AML-193 (cell line): ENCODE data around the gene ZNF557.
"Not testable (repeated sequence)": the region's sequence is repeated elsewhere in the genome, so short reads cannot be mapped to it uniquely, and the experiment has no call there.

Experiments
- DNase-seq, 2 experiments: peaks; one replicate each; lab custom pipeline; 2025; lab: John Stamatoyannopoulos, UW

Gene ZNF557

GRCh38 chr19:7069042-7069903 lies at the start of gene ZNF557:
ZNF557 (plus strand) TSS chr19:7069703; CDS start chr19:7075075, 5,372 bp downstream.
- DNase-seq = peak; percentile 88 to 93

DNA sequence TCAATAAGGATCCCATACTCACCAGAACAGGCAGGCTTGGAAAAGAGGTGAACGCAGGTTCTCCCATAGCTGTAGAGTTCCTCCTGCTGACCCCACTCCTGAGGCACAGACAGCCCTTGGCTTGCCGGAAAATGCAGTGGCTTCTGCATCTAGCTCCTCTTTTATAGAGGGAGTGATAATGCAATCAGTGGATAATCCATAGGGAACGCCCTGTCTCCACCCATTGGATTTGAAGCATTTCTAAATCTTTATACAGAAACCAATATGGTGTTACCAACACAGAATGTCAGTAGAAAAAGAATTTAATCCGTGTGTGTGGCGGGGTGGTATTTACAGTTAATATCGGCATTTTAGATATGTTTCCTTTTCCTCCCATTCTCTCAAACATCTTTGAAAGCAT lies 48.2 kb upstream of the ZNF557 start, which contains the start of gene MBD3L2B:
Gene MBD3L2B (minus strand): TSS at position 101 of the 400 bp plus-strand sequence. CDS start 34 bp downstream, at position 67.
- DNase-seq = not testable (repeated sequence)

GRCh38 chr19:7028790-7029189 lies 40.7 kb upstream of the ZNF557 start:
- DNase-seq = not testable (repeated sequence)

GRCh38 chr19:7030278-7030677 lies 39.2 kb upstream of the ZNF557 start, which contains the start of gene MBD3L5:
MBD3L5 (plus strand) TSS chr19:7030578; CDS start chr19:7030612, 34 bp downstream.
- not testable (repeated sequence) for DNase-seq

- not testable (repeated sequence) for DNase-seq
Observed at GRCh38 chr19:7040079-7040478, 29.4 kb upstream of the ZNF557 start, which contains the start of gene MBD3L4. MBD3L4 (minus strand) TSS chr19:7040179; CDS start chr19:7040144, 35 bp downstream.

GRCh38 chr19:7041563-7041962 lies 27.9 kb upstream of the ZNF557 start:
- DNase-seq = not testable (repeated sequence)

- not testable (repeated sequence) for DNase-seq
Observed at GRCh38 chr19:7049021-7049420, 20.5 kb upstream of the ZNF557 start, which contains the start of gene MBD3L2. MBD3L2 (plus strand) TSS chr19:7049321; CDS start chr19:7049374, 53 bp downstream.

DNA sequence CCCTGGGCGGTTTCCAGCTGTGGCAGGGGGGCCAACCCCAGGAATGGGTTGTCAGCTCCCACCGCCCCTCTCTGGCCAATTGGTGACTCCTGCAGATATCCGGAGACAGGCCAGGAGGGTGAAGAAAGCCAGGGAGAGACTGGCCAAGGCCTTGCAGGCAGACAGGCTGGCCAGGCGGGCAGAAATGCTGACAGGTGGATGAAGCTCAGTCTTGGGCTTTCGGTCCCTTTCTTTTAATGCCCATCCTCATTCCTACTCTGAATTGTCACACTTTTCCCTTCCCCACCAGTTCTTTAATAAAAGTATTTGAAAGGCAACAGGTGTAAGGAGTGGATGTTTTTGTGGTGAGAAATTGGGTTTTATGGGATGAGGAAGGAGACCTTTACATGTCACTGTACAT lies 18.1 kb upstream of the ZNF557 start:
- DNase-seq = not testable (repeated sequence)

GRCh38 chr19:7052896-7053295 lies 16.6 kb upstream of the ZNF557 start:
- not testable (repeated sequence) for DNase-seq

DNA sequence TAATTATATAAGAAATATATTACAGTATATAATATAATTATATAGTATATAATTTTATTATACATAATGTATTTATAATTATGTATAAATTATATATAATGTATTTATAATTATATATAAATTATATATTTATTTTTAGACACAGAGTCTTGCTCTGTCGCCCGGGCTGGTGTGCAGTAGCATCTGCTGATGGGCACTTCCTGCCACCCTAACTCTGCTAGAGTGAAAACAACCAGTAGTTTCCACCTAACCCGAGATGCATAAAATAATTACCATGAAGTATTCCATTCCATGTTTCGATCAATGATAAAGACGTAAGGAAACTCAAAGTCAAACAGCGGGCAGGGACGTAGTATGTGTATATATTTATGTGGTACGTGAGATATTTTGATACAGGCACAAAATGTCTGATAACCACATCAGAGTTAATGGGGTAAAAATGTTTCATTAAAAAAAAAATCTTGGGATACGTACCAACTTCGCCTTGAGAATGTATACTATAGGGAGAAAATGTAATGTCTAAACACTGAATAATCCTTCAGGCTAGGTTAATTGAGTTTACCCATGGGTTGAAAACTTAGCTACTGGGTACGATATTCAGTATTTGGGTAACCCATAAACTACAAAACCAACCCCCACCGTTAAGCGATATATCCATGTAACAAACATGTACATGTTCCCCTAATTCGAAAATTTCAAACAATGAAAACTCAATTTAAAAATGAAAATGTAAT lies 14.7 kb upstream of the ZNF557 start:
- not testable (repeated sequence) for DNase-seq

GRCh38 chr19:7055679-7056078 lies 13.8 kb upstream of the ZNF557 start:
- DNase-seq = not testable (repeated sequence)

- not testable (repeated sequence) for DNase-seq
Observed at GRCh38 chr19:7056371-7056770, 13.1 kb upstream of the ZNF557 start.

DNA sequence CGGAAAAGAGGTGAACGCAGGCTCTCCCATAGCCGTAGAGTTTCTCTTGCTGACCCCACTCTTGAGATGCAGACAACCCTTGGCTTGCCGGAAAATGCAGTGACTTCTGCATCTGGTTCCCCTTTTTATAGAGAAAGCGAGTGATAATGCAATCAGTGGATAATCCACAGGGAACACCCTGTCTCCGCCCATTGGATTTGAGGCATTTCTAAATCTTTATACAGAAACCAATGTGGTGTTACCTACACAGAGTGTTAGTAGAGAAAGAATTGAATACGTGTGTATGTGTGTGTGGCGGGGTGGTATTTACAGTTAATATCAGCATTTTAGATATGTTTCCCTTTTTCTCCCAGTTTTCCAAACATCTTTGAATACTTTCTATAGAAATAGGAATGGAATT lies 10.9 kb upstream of the ZNF557 start, which contains the start of gene MBD3L3:
Gene MBD3L3 (minus strand): TSS at position 101 of the 400 bp plus-strand sequence. CDS start 71 bp downstream, at position 30.
- not testable (repeated sequence) for DNase-seq

DNA sequence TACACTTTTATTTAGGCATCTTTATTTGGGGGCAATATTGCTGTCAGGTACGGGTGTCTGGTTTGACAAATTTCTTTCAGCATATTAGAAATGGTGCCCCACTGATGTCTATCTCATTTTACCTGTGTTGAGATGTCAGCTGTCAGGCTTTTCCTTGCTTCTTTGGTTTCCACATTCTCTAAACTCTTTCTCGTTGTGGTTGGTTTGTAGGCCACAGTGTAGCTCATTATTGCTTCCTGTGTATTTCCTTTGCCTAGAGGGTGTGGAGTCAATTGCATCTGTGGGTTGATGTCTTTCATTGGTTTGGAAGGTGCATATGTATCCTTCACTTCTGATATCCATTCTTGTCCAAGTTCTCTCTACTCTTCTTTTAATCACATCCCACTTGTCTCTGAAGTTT lies 9.5 kb upstream of the ZNF557 start:
- DNase-seq = not testable (repeated sequence)

DNA sequence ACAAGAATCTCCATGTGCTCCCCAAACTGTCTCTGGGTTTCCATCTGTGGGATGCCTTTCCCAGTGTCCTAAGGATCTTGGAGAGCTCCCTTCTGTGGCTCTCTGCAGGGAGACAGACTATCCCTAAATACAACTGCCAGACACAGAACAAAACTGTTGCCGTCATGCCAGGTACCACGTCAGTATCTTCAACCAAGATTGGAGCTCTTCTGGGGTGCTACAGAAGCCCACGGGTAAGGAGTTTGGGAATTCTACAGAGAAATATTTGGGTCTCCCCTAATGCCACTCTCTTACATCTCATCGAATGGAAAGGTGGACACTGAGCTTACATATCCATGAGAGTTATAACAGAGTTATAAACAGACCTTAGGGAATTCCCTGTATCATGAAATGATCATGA lies 6.2 kb upstream of the ZNF557 start:
- DNase-seq = no peak

DNA sequence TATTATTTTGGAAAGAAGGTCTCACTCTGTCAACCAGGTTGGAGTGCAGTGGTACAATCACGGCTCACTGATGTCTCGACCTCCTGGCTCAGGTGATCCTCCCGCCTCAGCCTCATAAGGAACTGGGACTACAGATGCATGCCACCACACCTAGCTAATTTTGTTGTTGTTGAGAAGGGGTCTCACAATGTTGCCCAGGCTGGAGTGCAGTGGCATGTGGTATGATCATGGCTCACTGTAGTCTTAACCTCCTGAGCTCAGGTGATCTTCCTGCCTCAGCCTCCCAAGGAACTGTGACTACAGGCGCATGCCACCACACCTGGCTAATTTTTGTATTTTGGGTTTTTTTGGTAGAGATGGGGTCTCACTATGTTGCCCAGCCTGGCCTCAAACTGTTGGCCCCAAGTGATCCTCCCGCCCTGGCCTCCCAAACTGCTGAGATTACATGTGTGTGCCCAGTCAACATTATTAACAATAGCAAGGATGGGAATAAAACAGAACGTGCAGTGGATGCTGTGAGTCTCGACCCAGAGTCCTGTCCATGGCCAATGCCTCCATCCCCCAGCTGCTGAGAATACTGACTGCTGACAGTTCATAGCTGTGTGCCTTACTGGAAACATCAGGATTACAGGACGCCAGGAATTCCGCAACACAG lies 5.6 kb upstream of the ZNF557 start:
- no peak for DNase-seq

DNA sequence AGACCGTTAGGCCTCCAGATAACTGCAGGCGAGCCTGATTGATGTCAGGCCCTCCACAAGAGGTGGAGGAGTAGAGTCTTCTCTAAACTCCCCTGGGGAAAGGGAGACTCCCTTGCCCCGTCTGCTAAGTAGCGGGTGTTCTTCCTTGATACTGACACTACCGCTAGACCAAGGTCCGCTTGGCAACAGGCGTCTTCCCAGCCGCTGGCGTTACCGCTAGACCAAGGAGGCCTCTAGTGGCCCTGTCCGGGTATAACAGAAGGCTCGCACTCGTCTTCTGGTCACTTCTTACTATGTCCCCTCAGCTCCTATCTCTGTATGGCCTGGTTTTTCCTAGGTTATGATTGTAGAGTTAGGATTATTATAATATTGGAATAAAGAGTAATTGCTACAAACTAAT lies 2.4 kb upstream of the ZNF557 start:
- DNase-seq = not testable (repeated sequence)

DNA sequence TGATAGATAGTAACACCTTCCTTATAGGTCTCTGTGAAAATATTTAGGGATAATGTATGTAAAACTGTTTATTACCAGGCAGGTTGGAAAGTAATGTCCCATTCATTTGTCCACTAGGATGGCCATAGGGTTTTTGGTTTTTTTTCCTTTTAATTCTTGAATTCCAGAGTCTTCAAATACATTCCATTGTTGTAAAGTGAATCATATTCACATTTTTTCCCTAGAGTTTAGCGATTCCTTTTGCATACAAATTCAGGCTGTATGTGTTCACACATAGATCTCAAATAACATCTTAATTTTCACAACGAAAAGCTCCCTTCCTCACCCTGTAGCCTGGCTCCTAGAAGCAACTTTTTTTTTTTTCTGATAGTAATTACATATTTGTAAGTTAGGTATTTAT lies 1.8 kb upstream of the ZNF557 start:
- no peak for DNase-seq

DNA sequence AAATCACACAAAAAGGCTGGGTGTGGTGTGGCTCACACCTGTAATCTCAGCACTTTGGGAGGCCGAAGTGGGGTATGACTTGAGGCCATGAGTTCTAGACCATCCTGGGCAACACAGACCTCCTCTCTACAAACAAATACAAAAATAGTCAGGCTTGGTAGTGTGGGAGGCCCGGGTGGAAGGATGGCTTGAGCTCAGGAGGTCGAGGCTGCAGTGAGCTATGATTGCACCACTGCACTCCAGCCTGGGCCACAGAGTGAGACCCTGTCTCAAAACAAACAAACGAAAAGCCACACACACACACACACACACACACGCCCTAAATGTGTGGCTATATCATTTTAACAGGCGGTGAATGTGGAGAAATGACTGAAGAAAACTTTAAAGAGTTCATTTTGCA lies 904 bp upstream of the ZNF557 start:
- DNase-seq = no peak

- DNase-seq = no peak
Observed at GRCh38 chr19:7069904-7070226, 362 bp downstream of the ZNF557 start.

DNA sequence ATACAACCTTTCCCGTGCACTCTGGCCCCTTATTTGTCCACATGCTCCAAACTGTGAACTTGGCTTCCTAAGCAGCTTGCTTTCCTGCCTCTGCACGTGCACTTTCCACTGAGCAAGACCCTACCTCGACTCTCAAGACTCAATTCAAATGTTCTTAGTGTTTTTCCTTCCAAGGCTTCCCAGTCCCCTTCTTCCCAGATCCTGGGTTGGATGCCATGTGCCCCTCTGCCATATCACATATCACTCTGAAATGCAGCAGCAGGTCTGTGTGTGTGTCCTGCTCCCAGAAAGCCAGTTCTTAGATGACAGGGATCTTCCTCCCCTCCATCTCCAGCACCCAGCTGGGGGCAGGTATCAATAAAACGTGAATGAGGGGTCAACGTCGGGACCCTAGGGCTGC lies 3.0 kb downstream of the ZNF557 start:
- no peak for DNase-seq
